Keratinocyte (primary cell): ENCODE results near the gene SORL1.

Experiments used
- CTCF ChIP-seq, 3 experiments: IDR thresholded peaks in 1 of 3; conservative IDR thresholded peaks in 1 of 3; optimal IDR thresholded peaks in 1 of 3; 2 replicates in 2 of 3; 3 replicates in 1 of 3; pipeline versions ENCODE3 to v1.5.1; 2011; ENCODE audit warnings: low read length in 3 of 3, mild to moderate bottlenecking in 3 of 3, moderate library complexity in 2 of 3, control low read depth in 1 of 3, inconsistent platforms in 1 of 3; ENCODE audit not compliant: insufficient read depth in 2 of 3; ENCODE audit errors: extremely low read depth in 1 of 3
- EZH2 ChIP-seq: IDR thresholded peaks from one replicate; pipeline ENCODE4 v1.6.1; 2012; ENCODE audit warnings: inconsistent platforms, mild to moderate bottlenecking, low read length, moderate library complexity

GRCh38 chr11:121533601-121534000 is 81.5 kb downstream of the SORL1 start:
- TF ChIP-seq CTCF (optimal IDR thresholded peaks at IDR 0.05 in 1 of 3, IDR thresholded peaks at IDR 0.05 in 1 of 3, conservative IDR thresholded peaks at IDR 0.05 in 1 of 3; ENCODE audit: extremely low read depth in 1 of 3, insufficient read depth in 2 of 3, low read length in 3 of 3): no peak
- TF ChIP-seq EZH2: no peak
